Esophagus muscularis mucosa (tissue), 4 donors: ENCODE results near the gene SENP6. TPM values are rescaled to one million over a fixed set of nuclear protein-coding genes. Genes with fewer than 3 reads are reported as not detected.

Experiments
- DNase-seq: peaks from one replicate; pipeline ENCODE4 v3.0.0-alpha.2; 2017; ENCODE audit errors: extremely low spot score
- H3K27ac ChIP-seq, 4 donors: fragments of 200-600 bp; sonication (generic); replicated peaks in 1 of 4; 1 replicate in 3 of 4; 2 replicates in 1 of 4; pipeline ENCODE4 v1.5.1; 2016 to 2019; ENCODE audit warnings: mild to moderate bottlenecking in 1 of 4
- H3K27me3 ChIP-seq, 4 donors: fragments of 200-600 bp; sonication (generic); one replicate each; pipeline versions ENCODE4 v1.5.1 to v1.6.0; 2016 to 2019
- H3K36me3 ChIP-seq, 4 donors: fragments of 200-600 bp; sonication (generic); one replicate each; pipeline ENCODE4 v1.5.1; 2016 to 2019
- H3K4me1 ChIP-seq, 4 donors: fragments of 200-600 bp; sonication (generic); one replicate each; pipeline ENCODE4 v1.5.1; 2016 to 2019
- H3K4me3 ChIP-seq, 4 donors: fragments of 200-600 bp; sonication (generic); 1 replicate in 2 of 4; 2 replicates in 2 of 4; pipeline ENCODE4 v1.5.1; 2016 to 2019; ENCODE audit warnings: mild to moderate bottlenecking in 4 of 4, moderate library complexity in 1 of 4
- H3K9me3 ChIP-seq, 4 donors: fragments of 200-600 bp; sonication (generic); 1 replicate in 3 of 4; 2 replicates in 1 of 4; pipeline ENCODE4 v1.5.1; 2016 to 2019
- EP300 ChIP-seq: sonication (generic); formaldehyde crosslinking; IDR thresholded peaks from one replicate; pipeline ENCODE4 v1.6.1; 2017; ENCODE audit warnings: antibody characterized with exemption
- POLR2A ChIP-seq: fragments of 450-650 bp; IDR thresholded peaks from one replicate; pipeline ENCODE4 v1.6.1; 2017; ENCODE audit warnings: antibody characterized with exemption, moderate library complexity, mild to moderate bottlenecking, low read depth
- POLR2AphosphoS5 ChIP-seq, 2 donors: sonication (generic); formaldehyde crosslinking; IDR thresholded peaks; one replicate each; pipeline ENCODE4 v1.6.1; 2017; ENCODE audit warnings: antibody characterized with exemption in 2 of 2
- WGBS: methylation state at CpG from one replicate; pipeline ENCODE4 v1.1.5; 2018; 5-methylcytosine and 5-hydroxymethylcytosine counted together
- intact Hi-C: fragments of 100-400 bp; cut with DNase I; formaldehyde crosslinking; loops from one replicate; pipeline ENCODE4 v1.15.1; 2023
- total RNA-seq, 4 donors: library from RNA; depleted of rRNA; stranded (reverse); fragments of >200 nt; gene quantifications; one replicate each; pipeline versions ENCODE4 v1.1.0 to v1.2.1, GENCODE V29; 2016
- TF ChIP-seq, protein P1 (sequence below), 3 experiments: fragments of 200-600 bp in 2 of 3; fragments of 450-650 bp in 1 of 3; sonication (generic) in 2 of 3; IDR thresholded peaks; one replicate each; pipeline ENCODE4 v1.5.1; 2017 to 2019; ENCODE audit warnings: antibody characterized with exemption in 3 of 3, mild to moderate bottlenecking in 2 of 3, moderate library complexity in 1 of 3

SENP6 gene
- total RNA-seq, 4 donors from 2014 or later, result 91.8 to 145 (median 107) TPM

DNA sequence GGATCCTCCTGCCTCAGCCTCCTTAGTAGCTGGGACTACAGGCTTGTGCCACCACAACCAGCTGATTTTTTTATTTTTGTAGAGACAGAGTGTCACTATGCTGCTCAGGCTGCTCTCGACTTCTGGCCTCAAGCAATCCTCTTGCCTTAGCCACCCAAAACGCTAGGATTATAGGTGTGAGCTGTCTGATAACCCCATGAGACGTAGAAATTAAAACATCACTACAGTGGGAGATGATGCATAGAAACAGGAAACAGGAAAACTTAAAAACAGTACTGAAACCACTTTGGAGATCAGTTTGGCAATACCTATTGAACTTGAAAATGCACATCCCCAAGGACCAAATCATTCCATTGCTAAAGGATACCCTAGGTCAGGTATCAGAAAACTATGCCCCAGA lies 10.8 kb downstream of the SENP6 start:
- WGBS, result 73% methylated on average over 3 of the region's 3 CpGs
- H3K27ac ChIP-seq, result peak overlapping the region; percentile 47 to 72 (median 56)

DNA sequence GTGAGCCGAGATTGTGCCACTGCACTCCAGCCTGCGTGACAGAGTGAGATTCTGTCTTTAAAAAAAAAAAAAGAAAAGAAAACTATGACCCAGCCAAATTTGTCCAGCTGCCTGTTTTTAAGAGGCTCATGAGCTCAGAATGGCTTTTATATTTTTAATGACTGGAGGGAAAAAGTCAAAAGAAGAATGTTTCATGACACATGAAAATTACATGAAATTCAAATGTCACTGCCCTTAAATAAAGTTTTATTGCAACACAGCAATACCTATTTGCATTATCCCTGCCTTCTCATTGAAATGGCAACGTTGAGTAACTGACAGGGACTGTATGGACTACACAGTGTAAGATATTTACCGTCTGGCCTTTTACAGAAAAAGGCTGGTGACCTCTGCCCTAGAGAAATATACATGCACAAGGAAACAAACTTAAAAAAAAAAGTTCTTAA lies 11.4 kb downstream of the SENP6 start:
- Histone ChIP-seq H3K36me3 (no peaks in the 10 kb centered on the region), H3K4me1 (peaks cover 63 to 99% (median 91%) of the 10 kb centered on the region in 4 donors), H3K9me3 (no peaks in the 10 kb centered on the region), H3K27ac (peak overlapping the region; percentile 47 to 72 (median 56)), H3K4me3 (peak overlapping the region in 1 of 4 donors; percentile 5), H3K27me3 (no peaks in the 10 kb centered on the region)
- intact Hi-C loops, result no loop called here
- WGBS, result 27% methylated on average over 4 of the region's 4 CpGs
- TF ChIP-seq, protein P1, sequence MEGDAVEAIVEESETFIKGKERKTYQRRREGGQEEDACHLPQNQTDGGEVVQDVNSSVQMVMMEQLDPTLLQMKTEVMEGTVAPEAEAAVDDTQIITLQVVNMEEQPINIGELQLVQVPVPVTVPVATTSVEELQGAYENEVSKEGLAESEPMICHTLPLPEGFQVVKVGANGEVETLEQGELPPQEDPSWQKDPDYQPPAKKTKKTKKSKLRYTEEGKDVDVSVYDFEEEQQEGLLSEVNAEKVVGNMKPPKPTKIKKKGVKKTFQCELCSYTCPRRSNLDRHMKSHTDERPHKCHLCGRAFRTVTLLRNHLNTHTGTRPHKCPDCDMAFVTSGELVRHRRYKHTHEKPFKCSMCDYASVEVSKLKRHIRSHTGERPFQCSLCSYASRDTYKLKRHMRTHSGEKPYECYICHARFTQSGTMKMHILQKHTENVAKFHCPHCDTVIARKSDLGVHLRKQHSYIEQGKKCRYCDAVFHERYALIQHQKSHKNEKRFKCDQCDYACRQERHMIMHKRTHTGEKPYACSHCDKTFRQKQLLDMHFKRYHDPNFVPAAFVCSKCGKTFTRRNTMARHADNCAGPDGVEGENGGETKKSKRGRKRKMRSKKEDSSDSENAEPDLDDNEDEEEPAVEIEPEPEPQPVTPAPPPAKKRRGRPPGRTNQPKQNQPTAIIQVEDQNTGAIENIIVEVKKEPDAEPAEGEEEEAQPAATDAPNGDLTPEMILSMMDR (IDR thresholded peaks at IDR 0.05), result no peak
- TF ChIP-seq POLR2AphosphoS5 (IDR thresholded peaks at IDR 0.05), result no peak
- no peak for TF ChIP-seq POLR2A
- no peak for TF ChIP-seq EP300
- DNase-seq, result no peak

More for the DNA sequence above, 10.8 kb downstream of the SENP6 start:
- H3K36me3 ChIP-seq, result no peaks in the 10 kb centered on the region
- peaks cover 69 to 99% (median 91%) of the 10 kb centered on the region in 4 donors for H3K4me1 ChIP-seq
- H3K4me3 ChIP-seq, result peak overlapping the region in 1 of 4 donors; percentile 5
- no peak for TF ChIP-seq POLR2A
- no peak for TF ChIP-seq EP300
- TF ChIP-seq, protein P1 (IDR thresholded peaks at IDR 0.05), result no peak
- TF ChIP-seq POLR2AphosphoS5 (IDR thresholded peaks at IDR 0.05), result no peak
- no peak for DNase-seq
- intact Hi-C loops, result no loop called here
- H3K27me3 ChIP-seq, result no peaks in the 10 kb centered on the region
- no peaks in the 10 kb centered on the region for H3K9me3 ChIP-seq

DNA sequence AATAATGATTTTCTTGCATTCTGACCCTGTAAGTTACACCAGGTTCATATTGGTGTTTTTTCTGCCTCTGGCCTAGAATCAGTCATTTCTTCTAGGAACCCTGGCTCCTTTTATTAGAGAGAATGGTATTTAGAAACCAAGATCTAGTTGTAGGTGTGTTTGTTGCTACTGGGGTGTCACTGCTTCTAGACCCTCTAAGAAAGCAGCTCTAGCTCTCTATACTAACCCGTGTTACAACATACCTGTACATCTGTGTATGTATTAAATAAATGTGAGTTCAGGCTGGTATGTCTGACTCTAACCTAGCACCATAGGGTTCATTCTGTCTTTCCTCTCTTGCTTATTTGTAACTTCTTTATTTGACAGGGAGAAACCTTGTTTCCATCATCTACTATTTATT lies 16.8 kb downstream of the SENP6 start:
- Histone ChIP-seq H3K36me3 (no peaks in the 10 kb centered on the region), H3K27me3 (no peaks in the 10 kb centered on the region), H3K4me3 (no peak overlapping the region), H3K27ac (peak overlapping the region; percentile 25 to 65 (median 38)), H3K9me3 (no peaks in the 10 kb centered on the region), H3K4me1 (peaks cover 42 to 94% (median 82%) of the 10 kb centered on the region in 4 donors)
- 94% methylated on average over 1 of the region's 1 CpG for WGBS
- TF ChIP-seq EP300 (no peak), POLR2A (no peak), POLR2AphosphoS5 (IDR thresholded peaks at IDR 0.05) (no peak)
- intact Hi-C loops, result no loop called here
- DNase-seq, result no peak

DNA sequence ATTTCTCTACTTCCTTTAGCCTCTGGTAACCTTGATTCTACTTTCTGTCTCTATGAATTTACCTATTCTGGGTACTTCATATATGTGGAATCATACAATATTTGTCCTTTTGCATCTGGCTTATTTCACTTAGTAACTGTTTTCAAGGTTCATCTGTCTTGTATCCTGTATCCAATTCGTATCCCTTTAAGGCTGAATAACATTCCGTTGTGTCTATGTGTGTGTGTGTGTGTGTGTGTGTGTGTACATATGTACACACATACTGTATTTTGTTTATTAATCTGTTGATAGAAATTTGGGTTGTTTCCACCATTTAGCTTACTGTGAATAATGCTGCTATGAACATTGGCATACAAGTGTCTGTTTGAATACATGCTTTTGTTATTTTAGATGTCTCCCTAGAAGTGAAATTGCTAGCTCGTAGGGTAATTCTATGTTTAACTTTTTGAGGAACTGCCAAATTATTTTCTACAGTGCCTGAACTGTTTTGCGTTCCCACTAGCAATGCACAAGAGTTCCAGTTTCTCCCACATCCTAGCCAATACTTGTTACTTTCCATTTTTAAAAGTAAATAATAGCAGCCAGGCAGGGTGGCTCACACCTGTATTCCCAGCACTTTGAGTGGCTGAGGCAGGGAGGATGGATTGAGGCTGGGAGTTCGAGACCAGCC lies 17.7 kb downstream of the SENP6 start:
- peak overlapping the region; percentile 64 to 74 (median 70) for H3K27ac ChIP-seq
- H3K4me1 ChIP-seq, result peaks cover 40 to 89% (median 75%) of the 10 kb centered on the region in 4 donors
- no peaks in the 10 kb centered on the region for H3K36me3 ChIP-seq
- peak overlapping the region in 3 of 4 donors; percentile 19 to 21 (median 20) for H3K4me3 ChIP-seq
- intact Hi-C loops, result no loop called here
- 36% methylated on average over 5 of the region's 5 CpGs for WGBS
- DNase-seq, result no peak
- no peaks in the 10 kb centered on the region for H3K9me3 ChIP-seq
- TF ChIP-seq POLR2A (no peak), POLR2AphosphoS5 (IDR thresholded peaks at IDR 0.05) (no peak)
- no peaks in the 10 kb centered on the region for H3K27me3 ChIP-seq

DNA sequence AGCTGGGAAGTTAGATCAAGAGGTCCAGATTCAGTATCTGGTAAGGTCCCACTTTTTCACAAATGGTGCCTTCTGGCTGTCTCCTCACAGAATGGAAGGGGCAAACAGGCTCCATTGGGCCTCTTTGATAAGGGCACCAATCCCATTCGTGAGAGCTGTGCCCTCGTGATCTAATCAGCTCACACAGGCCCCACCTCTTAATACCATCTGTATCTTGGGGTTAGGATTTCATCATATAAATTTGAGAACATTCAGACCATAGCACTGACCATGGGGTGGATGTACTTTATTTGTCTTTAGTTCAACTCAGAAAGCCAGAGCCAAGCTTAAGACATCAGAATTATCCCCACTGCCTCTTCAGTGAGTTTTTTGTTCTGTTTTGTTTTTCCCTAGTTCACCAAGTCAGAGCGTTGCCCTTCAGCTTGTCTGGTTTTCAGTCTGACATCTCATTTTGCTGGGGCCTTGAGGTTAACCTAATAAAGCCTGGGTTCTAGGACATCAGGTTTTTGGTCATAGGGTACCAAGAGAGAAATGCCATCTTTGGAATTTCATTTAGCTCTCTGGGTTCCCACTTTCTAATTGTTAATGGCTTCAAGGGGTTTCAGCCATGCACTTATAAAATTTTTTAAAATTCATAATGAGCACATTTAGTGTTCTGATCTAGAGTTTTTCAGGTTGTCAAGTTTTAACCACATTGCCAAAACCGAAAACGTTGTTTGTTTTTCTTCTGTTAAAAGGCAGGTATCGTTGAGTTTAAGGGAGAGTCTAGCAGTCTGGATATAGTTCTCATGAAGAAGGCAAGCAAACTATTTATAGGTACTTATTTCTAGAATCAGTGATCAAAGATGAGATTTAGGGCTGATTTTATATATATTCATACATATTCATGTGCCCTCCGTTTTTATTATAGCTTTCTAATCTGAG lies 19.0 kb downstream of the SENP6 start:
- no peaks in the 10 kb centered on the region for H3K27me3 ChIP-seq
- H3K9me3 ChIP-seq, result no peaks in the 10 kb centered on the region
- H3K4me3 ChIP-seq, result no peak overlapping the region
- 67% methylated on average over 7 of the region's 7 CpGs for whole genome bisulfite sequencing
- H3K27ac ChIP-seq, result peak overlapping the region; percentile 64 to 74 (median 70)
- no peak for DNase-seq
- peaks cover 0 to 8% (median 4%) of the 10 kb centered on the region in 4 donors for H3K36me3 ChIP-seq
- peaks cover 30 to 86% (median 62%) of the 10 kb centered on the region in 4 donors for H3K4me1 ChIP-seq
- intact Hi-C loops, result no loop called here
- TF ChIP-seq POLR2A, result no peak
- TF ChIP-seq, protein P1 (IDR thresholded peaks at IDR 0.05), result no peak
- TF ChIP-seq EP300, result no peak
- TF ChIP-seq POLR2AphosphoS5 (IDR thresholded peaks at IDR 0.05), result no peak
